Measurements from ENCODE around the gene KRR1.

Gene KRR1

GRCh38 chr12:75511116-75512048, at the start of gene KRR1:
Gene KRR1, minus strand, starts transcription at chr12:75511609. Its CDS starts 12 bp downstream, at chr12:75511597.
- peak; percentile 34 to 71 (median 71) for DNase-seq (ENCODE audit: low read depth in 2 of 3, low spot score in 2 of 3)

- no peak for DNase-seq (ENCODE audit: low read depth in 2 of 3, low spot score in 2 of 3)
These were observed 48.8 kb upstream of the KRR1 start for GRCh38 chr12:75560167-75560566.

- no peak for DNase-seq (ENCODE audit: low read depth in 2 of 3, low spot score in 2 of 3)
These were observed 46.9 kb upstream of the KRR1 start for GRCh38 chr12:75558287-75558686.

- DNase-seq (ENCODE audit: low read depth in 2 of 3, low spot score in 2 of 3) = no peak
These were observed 45.0 kb upstream of the KRR1 start for GRCh38 chr12:75556311-75556899.

- DNase-seq (ENCODE audit: low read depth in 2 of 3, low spot score in 2 of 3) = no peak
These were observed 43.1 kb upstream of the KRR1 start for GRCh38 chr12:75554556-75554880.

- no peak for DNase-seq (ENCODE audit: low read depth in 2 of 3, low spot score in 2 of 3)
These were observed 42.6 kb upstream of the KRR1 start for GRCh38 chr12:75553836-75554555.

GRCh38 chr12:75553398-75553797, 42.0 kb upstream of the KRR1 start:
- DNase-seq (ENCODE audit: low read depth in 2 of 3, low spot score in 2 of 3) = no peak

- no peak for DNase-seq (ENCODE audit: low read depth in 2 of 3, low spot score in 2 of 3)
These were observed 40.1 kb upstream of the KRR1 start for GRCh38 chr12:75551477-75551876.

- no peak for DNase-seq (ENCODE audit: low read depth in 2 of 3, low spot score in 2 of 3)
These were observed 39.2 kb upstream of the KRR1 start for GRCh38 chr12:75550401-75551240.

- no peak for DNase-seq (ENCODE audit: low read depth in 2 of 3, low spot score in 2 of 3)
These were observed 38.6 kb upstream of the KRR1 start for GRCh38 chr12:75549989-75550388.

GRCh38 chr12:75548879-75549278, 37.5 kb upstream of the KRR1 start:
- DNase-seq (ENCODE audit: low read depth in 2 of 3, low spot score in 2 of 3) = no peak

- DNase-seq (ENCODE audit: low read depth in 2 of 3, low spot score in 2 of 3) = no peak
These were observed 34.2 kb upstream of the KRR1 start for GRCh38 chr12:75545636-75546035.

- no peak for DNase-seq (ENCODE audit: low read depth in 2 of 3, low spot score in 2 of 3)
These were observed 32.1 kb upstream of the KRR1 start for GRCh38 chr12:75543529-75543928.

GRCh38 chr12:75542942-75543341, 31.5 kb upstream of the KRR1 start:
- no peak for DNase-seq (ENCODE audit: low read depth in 2 of 3, low spot score in 2 of 3)

- no peak for DNase-seq (ENCODE audit: low read depth in 2 of 3, low spot score in 2 of 3)
These were observed 28.5 kb upstream of the KRR1 start for GRCh38 chr12:75539889-75540288.

GRCh38 chr12:75533239-75533638, 21.8 kb upstream of the KRR1 start:
- DNase-seq (ENCODE audit: low read depth in 2 of 3, low spot score in 2 of 3) = no peak

GRCh38 chr12:75529826-75530225, 18.4 kb upstream of the KRR1 start:
- DNase-seq (ENCODE audit: low read depth in 2 of 3, low spot score in 2 of 3) = no peak

- no peak for DNase-seq (ENCODE audit: low read depth in 2 of 3, low spot score in 2 of 3)
These were observed 17.9 kb upstream of the KRR1 start for GRCh38 chr12:75529316-75529715.

GRCh38 chr12:75528692-75529091, 17.3 kb upstream of the KRR1 start:
- no peak for DNase-seq (ENCODE audit: low read depth in 2 of 3, low spot score in 2 of 3)

GRCh38 chr12:75528272-75528671, 16.9 kb upstream of the KRR1 start:
- no peak for DNase-seq (ENCODE audit: low read depth in 2 of 3, low spot score in 2 of 3)
